GM12874 (cell line): Measurements from ENCODE around the gene FILIP1.

ENCODE experiments used
- TF ChIP-seq, protein P1 (sequence below): IDR thresholded peaks from 2 replicates; pipeline ENCODE4 v1.5.1; 2011; ENCODE audit warnings: low read depth, mild to moderate bottlenecking, control low read depth, low read length, moderate library complexity; ENCODE audit not compliant: insufficient read depth

FILIP1 gene

DNA sequence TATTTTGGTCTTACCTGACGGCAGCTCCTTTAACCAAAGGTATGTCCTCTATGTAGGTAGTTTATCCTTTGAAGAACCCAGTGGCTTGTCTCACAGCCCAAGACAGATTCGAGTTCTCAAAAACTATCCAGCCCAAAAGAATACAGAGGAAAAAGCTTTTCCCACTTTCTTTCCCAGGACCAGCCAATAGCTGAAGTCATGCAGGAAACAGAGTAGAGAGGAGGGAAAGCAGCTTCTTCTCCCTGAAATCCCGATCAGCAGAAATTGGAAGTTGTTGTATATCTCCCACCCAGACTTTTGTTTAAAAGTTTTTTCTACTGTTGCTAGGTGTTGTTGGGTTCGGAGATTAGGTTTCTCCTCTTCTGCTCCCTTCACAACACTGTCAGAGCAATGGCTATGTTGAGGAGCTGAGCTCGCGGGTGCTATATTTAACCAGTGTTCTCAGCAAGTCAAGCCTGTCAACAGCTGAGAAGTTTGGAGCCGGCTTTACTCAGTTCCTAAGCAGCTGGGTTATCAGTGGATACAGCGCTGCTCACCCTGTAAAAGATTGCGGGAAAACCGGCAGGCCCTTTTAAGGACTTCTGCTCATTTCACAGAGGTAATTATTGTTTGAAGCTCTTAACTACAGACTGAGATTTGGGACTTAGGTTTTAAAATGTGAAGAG lies at the start of gene FILIP1:
TSS of gene FILIP1 (minus strand) at position 401 of the 665 bp plus-strand sequence. CDS start 78,828 bp downstream, outside the sequence.
- TF ChIP-seq, protein P1, sequence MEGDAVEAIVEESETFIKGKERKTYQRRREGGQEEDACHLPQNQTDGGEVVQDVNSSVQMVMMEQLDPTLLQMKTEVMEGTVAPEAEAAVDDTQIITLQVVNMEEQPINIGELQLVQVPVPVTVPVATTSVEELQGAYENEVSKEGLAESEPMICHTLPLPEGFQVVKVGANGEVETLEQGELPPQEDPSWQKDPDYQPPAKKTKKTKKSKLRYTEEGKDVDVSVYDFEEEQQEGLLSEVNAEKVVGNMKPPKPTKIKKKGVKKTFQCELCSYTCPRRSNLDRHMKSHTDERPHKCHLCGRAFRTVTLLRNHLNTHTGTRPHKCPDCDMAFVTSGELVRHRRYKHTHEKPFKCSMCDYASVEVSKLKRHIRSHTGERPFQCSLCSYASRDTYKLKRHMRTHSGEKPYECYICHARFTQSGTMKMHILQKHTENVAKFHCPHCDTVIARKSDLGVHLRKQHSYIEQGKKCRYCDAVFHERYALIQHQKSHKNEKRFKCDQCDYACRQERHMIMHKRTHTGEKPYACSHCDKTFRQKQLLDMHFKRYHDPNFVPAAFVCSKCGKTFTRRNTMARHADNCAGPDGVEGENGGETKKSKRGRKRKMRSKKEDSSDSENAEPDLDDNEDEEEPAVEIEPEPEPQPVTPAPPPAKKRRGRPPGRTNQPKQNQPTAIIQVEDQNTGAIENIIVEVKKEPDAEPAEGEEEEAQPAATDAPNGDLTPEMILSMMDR = no peak

GRCh38 chr6:75543311-75543710 lies 49.7 kb upstream of the FILIP1 start:
- TF ChIP-seq, protein P1 = no peak

GRCh38 chr6:75539136-75539535 lies 45.5 kb upstream of the FILIP1 start:
- TF ChIP-seq, protein P1 = no peak

DNA sequence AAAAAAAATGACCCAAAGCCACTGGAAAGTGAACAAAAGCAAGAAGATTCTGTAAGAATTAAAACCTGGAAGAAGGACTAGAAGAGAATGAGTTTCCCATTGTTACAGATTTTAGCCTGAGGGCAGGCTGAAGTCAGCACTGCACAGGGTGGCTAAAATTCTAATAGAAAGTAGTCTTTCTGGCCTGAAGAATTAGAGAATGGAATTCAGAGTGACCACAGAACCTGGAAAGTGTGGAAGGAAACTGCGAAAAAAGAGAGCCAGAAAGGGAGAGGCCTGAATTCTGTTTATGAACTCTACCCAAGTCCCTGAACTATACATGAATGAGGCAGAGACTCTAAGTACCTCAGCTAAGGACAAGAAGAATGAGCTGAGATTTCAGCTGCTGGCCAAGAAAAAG lies 38.9 kb upstream of the FILIP1 start:
- TF ChIP-seq, protein P1 = no peak

- TF ChIP-seq, protein P1 = no peak
Observed at GRCh38 chr6:75531174-75531573, 37.6 kb upstream of the FILIP1 start.

DNA sequence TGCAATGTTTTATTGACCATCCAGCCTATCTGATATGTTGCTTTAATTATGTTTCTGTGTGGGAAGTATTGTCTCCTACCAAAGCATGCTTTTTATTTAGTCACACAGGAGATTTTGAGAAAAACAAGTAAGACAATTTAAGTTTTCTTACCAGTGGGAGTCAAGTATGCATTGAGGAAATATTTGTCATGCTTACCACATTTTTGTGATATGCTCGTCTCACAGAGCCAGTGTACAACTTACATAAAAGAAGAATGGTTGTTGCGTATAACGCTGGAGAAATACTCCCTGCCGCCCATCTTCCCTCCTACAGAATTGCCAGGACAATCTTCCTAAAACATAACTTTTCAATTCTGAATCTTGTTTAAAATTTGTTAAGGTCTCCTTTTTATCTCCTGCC lies 37.1 kb upstream of the FILIP1 start:
- TF ChIP-seq, protein P1 = no peak

DNA sequence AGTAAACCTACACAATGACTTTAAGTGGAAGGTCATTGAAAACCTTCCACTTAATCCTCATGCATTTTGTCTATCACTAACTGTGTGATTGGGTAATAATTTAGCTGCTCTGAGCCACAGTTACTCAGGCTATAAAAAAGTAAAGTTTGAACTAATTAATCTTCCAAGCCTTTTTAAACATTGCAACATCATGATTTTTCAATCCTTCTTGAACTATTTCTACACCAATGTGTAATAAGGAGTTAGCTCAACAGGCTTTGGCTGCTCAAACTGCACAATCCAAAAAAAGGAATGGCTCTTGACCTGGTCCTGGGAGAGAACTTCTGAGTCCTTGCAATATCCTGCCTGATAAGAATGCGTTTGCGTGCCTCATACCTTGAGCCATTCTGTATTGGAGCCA lies 34.8 kb upstream of the FILIP1 start:
- TF ChIP-seq, protein P1 = no peak
